NCI-H526 (cell line): ENCODE measurements around the gene TERT.

Experiments used
- DNase-seq, 2 experiments: peaks; one replicate each; lab custom pipeline; 2025; lab: John Stamatoyannopoulos, UW

Gene TERT

DNA sequence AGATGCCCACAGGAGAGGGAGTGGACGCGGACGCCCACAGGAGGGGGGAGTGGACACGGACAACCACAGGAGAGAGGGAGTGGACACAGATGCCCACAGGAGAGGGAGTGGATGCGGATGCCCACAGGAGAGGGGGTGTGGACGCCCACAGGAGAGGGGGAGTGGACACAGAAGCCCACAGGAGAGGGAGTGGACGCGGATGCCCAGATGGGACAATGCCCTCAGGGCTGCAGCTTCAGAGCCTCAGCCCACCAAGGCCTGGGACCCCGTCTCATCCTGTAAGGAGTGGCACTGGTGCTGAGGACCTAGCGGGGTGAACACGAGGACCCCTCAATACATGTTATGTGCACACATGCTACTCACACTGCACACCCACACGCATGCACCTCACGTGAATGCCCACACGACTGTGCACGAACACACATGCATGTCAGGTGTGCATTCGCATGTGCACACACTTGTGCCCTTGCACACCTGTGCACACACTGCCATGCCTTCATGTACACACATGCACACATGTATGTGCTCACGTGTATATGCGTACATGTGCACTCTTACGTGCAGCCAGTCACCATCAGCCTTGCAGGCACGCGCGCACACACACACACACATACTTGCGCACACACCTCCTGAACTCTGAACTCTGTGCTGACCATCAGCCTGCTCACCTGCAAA lies 34.9 kb downstream of the TERT start:
- no peak for DNase-seq

DNA sequence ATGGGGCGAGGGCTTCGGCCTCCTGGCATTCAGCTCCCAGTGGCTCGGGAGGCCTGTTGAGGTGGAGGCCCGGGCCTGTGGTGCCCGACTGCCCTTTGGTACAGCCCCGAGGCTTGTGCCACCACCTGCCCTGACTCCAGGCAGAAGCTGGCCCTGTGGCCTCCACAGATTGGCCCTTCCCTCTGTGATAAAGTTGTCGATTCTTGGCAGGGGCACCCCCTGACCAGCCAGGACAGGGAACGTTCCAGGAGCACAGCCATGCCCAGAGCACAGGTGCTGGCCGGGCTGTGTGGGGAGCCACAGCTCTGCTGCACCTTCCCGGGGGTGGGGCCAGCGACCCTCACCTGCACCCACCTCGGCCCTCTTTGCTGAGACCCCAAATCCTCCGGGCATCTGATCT lies 37.0 kb downstream of the TERT start:
- no peak for DNase-seq

DNA sequence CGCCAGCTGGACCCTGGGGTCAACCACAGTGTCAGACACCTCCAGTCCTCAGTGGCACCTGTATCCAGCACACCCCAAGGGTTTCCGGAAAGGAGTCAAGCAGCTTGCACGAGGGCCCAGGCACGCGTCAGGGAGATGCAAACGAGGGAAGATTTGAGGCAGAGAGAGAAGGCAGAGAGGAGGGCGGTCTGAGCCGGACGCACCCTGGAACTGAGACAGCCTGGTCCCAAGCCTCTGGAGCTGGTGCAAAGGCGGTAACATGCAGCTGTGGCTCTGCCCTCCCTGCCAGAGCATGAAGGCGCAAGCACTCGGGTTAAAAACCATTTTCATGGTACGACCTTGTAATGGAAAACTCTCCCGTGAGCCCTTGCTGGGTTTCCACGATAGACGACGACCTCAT lies 37.5 kb downstream of the TERT start:
- DNase-seq: no peak

DNA sequence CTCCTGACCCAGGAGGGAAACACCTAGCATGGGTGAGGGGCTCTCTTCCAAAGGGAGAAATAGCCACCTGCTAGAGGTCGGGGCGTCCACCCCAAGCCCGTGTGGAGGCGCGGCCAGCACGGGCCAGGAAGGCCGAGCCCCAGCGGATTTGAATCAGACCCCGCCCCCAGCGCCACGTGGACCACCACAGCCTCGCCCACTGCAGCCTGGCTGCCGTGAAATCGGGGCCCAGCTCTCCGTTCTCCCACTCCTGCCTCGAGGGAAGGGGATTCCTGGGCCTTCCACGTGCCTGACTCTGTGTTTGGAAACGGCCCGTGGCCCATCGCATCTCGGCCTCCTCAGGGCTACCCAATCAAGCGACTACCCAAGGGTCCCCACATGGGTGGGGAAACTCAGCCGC lies 38.1 kb downstream of the TERT start:
- no peak for DNase-seq

DNA sequence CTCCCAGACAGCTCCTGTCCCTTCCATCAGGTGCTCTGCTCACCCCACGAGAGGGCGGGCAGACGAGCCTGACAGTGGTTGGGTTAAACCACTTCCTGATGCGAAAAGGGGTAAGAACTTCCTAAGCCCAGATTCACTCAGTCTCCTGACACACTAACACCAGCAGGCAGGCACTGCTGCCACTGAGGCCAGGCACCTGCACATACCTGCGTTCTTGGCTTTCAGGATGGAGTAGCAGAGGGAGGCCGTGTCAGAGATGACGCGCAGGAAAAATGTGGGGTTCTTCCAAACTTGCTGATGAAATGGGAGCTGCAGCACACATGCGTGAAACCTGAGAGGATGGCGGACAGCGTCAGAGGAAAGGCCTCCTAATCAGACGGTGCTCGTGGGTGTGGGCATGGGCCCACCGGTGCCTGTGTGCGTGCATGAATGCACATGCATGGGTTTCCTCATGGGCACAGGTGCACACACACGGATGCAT lies 39.7 kb downstream of the TERT start:
- DNase-seq: peak in 1 of 2 experiments; percentile 25

DNA sequence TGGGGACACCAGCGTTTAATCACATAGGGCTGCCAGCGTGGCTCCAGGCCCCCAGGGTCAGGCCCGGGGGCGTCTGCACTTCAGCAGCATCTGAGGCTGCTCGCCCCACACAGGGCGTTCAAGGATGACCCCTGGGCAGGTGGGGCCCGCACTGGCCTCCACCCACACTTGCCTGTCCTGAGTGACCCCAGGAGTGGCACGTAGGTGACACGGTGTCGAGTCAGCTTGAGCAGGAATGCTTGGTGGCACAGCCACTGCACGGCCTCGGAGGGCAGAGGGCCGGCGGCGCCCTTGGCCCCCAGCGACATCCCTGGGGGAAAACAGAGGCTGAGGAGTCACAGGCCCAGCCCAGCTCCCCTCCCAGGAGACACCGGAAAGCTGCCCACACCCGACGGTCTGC lies 40.7 kb downstream of the TERT start:
- DNase-seq: no peak

DNA sequence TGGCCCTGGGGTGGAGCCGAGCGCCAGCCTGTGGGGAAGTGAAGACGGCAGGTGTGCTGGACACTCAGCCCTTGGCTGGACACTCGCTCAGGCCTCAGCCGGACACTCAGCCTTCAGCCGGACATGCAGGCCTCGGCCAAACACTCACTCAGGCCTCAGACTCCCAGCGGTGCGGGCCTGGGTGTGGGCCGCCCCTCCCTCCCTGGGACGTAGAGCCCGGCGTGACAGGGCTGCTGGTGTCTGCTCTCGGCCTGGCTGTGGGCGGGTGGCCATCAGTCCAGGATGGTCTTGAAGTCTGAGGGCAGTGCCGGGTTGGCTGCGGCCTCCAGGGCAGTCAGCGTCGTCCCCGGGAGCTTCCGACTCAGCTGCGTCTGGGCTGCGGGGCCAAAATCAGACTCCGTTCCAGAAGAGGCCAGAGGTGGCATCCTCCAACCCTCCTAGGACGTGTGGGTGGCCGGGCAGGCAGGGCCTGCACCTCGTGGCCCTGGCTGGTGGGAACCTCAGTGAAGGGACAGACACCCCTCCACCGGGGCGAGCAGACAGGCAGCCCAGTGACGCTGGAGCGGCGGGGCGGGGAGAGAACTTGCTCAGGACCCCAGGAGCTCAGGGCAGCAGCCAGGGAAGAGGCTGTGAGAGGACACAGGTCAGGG lies 41.3 kb downstream of the TERT start:
- DNase-seq: no peak

DNA sequence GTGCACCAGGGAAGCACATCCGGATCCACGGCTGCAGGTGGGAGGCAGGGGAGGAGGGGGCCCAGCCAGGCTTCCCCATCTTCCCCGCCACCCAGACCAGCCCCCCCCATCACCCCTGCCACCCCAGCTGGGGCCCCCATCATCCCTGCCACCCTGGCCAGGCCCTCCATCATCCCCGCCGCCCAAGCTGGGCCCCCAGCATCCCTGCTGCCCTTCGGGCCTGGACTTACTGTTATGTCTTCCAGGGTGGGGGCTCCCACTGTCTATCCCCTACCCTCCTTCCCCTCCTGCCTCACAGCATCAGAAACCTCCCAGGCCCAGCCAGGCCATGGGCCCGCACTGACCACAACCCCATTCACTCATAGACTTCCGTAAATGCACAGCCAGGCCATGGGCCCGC lies 42.2 kb downstream of the TERT start:
- DNase-seq: no peak

DNA sequence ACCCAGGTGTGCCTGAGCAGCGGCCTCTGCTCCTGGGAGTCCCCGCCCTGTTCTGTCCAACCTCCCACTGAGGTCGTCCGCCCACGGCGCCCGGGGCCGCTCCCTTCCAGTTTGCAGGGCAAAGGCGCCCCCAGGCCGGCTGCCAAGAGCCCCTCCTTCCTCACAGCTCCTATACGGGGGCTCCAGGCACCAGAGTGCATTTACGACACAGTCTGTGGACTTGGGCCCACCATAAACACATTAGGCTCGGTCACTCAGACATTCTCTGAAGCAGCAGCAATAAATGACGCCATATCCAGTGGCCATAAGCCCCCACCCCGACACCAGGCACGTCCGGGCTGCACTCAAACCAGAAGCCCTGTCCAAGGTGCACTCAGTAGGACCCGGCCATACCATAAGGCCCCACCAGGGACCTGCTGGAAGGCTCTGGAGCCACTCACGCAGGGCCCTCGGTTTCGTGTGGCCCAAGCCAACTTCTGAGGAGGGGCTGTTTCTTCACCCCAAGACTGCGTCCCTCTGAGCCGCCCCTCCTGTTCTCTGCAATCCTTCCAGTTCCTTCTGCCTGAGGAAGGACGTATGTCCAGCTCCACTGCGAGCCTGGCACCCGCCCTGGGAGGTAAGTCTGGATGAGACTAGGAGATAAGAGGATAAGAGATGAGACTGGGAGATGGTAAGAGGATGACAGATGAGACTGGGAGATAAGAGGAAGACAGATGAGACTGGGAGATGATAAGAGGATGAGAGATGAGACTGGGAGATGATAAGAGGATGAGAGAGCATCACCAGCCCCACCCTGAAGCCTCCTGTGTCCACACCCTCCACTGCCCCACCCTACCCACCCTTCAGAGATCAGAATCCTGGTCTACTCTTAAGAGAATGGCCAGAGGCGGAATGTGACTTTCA lies 42.9 kb downstream of the TERT start:
- DNase-seq: no peak

DNA sequence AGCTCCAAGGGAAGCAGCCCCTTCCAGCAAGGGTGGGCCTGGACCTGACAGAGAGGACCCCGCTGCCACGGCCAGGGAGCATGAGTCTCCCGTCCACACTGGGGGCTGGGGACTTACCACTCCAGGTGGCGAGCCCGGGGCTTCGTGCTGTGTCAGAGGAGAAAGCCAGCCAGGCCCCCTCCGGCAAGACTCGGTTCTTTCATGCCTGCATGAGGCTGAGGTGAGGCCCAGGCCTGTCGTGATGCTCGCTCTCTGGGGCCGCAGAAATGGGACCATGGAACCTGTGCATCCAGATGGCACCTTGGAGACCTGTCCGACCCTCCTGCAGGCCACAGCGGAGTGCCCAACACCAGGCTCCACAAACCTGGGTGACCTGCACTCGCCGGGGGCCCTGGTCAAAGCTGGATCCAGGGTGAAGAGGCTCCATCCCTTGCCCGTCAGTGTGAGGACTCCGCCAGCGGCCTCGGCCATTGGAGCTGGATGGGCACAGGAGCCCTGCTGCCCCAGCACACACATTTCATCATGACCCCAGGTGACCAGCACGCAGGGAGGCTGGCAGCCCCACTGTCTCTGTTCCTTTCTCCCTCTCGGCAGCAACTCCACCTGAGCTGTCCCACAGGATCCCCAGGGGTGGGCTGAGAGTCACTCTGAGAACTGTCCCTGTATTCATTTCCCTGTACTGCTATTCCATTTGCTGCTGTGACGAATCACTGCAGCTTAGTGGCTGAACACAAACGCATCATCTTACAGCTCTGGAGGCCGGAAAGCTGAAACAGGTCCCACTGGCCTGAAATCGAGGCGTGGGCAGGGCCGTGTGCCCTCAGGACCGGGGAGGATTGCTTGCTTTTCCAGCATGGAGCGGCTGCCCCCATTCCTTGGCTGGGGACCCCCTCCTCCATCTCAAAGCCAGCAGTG lies 45.2 kb downstream of the TERT start:
- DNase-seq: no peak

DNA sequence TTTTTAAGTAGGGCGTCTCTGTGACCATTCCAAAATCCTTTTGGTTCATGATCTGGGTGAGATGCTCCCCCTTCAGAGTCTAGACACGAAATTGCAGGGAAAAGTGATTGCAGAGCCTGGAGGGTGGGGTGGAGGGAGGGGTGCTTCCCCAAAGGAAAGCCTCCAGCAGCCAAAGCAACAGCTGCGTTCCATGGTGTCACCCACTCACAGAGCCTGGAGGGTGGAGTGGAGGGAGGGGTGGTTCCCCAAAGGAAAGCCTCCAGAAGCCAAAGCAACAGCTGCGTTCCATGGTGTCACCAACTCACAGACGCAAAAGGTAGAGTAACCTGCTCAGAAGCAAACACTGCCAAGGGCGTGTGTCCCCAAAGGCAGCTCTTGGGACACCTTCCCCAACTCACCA lies 47.1 kb downstream of the TERT start:
- no peak for DNase-seq

DNA sequence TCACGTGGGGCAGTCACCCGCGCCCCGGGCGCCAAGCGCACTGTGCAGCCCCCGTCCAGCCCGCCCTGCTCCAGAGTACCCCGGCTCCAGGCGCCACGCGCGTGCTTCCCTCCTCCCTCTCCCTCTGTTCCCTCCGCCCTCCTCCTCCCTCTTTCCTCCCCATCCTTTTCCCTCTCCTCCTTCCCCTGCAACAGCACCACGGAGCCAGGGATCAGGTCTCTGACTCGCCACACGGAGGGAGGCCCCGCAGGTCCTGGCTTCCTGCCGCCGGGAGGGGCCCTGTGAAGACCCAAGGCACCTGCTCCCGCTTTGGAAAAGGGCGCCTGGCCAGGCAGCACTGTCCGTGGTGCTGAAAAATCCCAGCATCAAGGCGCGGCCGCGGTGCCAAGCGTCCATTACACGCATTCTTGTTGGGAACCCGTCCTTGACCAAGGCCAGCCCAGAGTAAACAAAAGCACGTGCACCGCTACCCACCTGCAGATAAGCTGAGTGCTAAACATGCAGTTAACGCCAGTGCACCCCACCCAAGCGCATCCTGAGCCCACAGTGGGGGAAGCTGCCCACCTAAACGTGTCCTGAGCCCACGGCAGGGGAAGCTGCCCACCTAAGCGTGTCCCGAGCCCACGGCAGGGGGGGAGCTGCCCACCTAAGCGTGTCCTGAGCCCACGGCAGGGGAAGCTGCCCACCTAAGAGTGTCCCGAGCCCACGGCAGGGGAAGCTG lies 48.0 kb downstream of the TERT start:
- peak in 1 of 2 experiments; percentile 28 for DNase-seq

DNA sequence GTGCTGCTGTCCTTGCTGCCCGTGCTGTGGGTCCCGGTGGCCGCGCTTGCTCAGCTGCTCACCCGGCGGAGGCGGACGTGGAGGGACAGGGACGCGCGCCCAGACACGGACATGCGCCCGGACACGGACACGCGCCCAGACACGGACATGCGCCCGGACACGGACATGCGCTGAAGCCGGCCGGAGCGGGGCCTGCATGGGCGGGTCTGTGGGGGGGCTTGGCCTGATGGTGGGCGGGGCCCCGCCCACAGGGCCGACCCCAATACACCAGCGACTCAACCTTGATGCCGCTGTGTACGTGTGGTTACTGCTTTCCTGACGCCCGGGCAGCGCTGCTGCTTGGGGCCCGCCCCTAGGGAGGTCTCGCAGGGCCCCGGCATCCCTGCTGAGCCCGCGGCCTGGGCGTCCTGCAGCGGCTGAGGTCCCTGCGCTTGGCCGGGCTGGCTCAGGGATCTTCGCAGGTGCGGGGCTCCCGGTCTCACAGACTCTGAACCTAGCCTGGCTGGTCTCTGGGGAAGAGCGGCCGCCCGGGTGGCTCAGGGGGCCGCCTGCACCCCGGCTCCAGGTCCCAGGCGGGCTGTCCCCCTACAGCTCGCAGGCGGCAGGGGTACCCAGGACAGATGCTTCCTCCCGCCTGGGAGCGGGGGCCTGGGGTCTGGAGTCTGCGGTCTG lies 48.8 kb downstream of the TERT start:
- DNase-seq: peak in 1 of 2 experiments; percentile 66

DNA sequence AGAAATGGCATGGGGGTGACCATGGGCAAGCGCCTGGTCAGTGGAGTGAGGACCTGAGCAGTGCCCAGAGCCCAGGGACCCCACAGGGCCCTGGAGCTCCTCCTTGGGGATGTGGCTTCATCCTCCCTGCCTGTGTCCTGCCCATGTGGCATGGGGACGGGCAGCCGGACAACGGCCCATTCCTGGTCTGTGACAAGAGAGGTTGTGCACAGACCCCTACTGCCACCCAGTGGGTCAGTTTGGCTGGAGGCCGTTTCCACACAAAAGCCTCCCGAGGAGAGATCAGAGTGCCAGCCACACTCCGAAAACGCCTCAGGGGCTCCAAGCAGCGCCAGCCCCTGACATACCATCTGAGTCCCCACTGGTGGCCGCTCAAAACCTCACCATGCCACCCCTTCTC lies 49.9 kb downstream of the TERT start:
- DNase-seq: no peak

DNA sequence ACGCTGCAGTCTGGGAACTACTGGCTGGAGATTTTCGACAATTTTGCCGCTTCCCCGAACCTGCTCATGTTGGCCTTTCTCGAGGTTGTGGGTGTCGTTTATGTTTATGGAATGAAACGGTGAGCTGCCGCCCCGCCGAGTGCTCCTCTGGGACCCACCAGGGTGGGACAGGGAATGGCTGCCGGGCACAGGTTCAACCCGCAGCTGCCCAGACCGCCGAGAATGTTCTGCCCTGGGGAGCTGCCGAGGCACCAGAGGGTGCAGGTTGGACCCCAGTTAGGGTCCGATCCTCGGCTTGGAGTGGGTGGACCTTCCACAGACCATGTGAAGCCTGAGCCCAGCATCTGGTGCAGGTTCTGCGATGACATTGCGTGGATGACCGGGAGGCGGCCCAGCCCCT lies 50.6 kb downstream of the TERT start:
- DNase-seq: no peak

DNA sequence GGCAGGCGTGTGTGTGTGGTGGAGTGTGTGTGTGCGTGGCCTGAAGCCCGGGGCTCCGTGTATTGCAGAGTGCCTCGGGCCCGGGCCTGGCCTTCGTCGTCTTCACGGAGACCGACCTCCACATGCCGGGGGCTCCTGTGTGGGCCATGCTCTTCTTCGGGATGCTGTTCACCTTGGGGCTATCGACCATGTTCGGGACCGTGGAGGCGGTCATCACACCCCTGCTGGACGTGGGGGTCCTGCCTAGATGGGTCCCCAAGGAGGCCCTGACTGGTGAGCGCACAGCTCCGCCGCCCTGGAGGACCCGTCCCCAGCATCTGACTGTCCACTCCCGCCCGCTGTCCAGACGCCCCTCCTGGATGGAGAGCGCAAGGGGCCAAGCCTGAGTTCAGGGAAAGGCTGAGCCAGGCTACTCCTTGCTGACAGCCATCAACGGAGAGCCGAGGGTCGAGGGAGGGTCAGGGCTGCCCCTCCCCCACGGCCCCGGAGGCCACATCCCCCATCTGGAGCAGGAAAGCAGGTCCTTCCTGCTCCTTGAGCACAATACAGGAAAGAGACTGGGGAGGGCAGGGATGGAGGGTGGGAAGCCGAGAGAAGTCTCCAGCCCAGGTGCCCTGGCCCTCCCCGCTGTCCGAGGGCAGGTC lies 51.3 kb downstream of the TERT start:
- DNase-seq: no peak

DNA sequence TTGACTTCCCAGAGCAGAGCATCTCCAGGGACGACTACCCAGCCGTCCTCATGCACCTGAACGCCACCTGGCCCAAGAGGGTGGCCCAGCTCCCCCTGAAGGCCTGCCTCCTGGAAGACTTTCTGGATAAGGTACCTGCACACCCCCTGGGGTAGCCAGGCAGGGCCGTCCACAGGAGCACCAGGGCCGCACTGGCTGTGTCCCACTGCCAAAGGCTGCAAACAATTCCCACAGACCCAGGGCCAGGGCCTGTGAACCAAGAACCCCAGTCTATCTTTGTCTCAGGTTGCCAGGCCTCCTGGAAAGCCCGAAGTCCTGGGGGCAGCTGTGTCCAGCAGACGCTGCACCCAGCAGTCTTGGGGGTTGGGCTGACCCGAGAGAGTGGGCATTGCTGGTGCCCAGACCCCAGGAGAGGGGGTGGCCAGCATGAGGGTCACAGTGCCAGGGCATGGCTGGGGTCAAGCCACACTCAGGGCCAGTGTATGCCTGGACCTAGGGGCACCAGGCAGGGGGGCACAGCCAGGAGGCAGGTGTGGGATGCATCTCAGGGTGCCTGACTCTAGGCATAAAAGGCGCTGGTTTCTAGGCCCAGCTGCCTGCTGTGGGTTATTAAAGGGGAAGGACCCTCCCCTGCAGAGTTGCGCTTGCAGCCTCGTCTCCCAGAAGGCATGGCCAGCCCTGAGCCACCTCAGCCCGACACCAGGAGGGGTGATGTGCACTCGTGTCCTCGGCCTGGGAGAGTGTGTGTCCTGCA lies 52.0 kb downstream of the TERT start:
- DNase-seq: no peak

DNA sequence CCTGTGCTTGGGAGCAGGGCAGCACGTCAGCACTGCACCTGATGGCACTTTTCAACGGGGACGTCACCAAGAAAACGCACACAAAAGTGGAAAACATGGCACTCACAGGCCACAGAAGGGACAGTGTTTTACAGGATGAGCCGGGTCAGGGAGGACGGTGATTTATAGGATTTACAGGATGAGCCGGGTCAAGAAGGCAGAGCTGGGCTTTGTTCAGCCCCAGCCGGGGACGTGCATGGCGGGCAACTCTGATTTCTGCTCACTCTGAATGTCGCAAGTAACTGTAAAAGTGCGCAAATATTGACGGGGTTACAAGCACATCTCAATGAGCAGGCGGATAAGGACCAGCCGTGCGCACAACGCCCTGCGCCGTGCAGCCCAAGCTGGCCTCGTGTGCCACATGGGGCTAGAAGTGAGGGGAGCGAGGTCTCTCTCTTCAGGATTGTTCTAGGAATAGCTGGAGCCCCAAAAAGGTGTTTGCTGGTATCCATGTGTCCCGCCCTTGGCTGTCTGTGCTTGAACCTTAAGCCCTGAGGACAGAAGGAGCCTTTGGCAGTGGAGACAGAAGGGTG lies 53.3 kb downstream of the TERT start:
- no peak for DNase-seq
